Kidney (tissue), 14 donors: ENCODE data around the gene AOC2. TPM values are rescaled to one million over a fixed set of nuclear protein-coding genes. Genes with fewer than 3 reads are reported as not detected.
"Not testable (repeated sequence)": the region's sequence is repeated elsewhere in the genome, so short reads cannot be mapped to it uniquely, and the experiment has no call there.

Source experiments
- DNase-seq, 5 donors: peaks; one replicate each; pipeline ENCODE4 v3.0.0-alpha.2; 2013 to 2020
- FAIRE-seq: peaks from 2 replicates; lab custom pipeline; 2012; peaks lifted over from hg19 to GRCh38; lab: Jason Lieb, UNC
- H3K27ac ChIP-seq, 2 donors: one replicate each; pipeline ENCODE4 v1.7.0; 2013; ENCODE audit warnings: low read depth in 2 of 2, low read length in 2 of 2, inconsistent platforms in 1 of 2
- H3K27me3 ChIP-seq: one replicate; pipeline ENCODE4 v1.7.1; 2013; ENCODE audit warnings: low read length, inconsistent platforms; ENCODE audit not compliant: control insufficient read depth, insufficient read depth
- H3K36me3 ChIP-seq, 3 donors: one replicate each; pipeline versions ENCODE4 v1.7.0 to v1.7.1; 2013; ENCODE audit warnings: low read length in 3 of 3, control low read depth in 1 of 3, inconsistent platforms in 1 of 3; ENCODE audit not compliant: insufficient read depth in 3 of 3, control insufficient read depth in 2 of 3
- H3K4me1 ChIP-seq, 3 donors: one replicate each; pipeline versions ENCODE4 v1.7.0 to v1.7.1; 2013; ENCODE audit warnings: low read length in 3 of 3, inconsistent platforms in 1 of 3, low read depth in 1 of 3; ENCODE audit not compliant: control insufficient read depth in 2 of 3, insufficient read depth in 2 of 3
- H3K4me3 ChIP-seq, 3 donors: one replicate each; pipeline versions ENCODE4 v1.7.0 to v1.8.1; 2013; ENCODE audit warnings: low read length in 3 of 3, control low read depth in 1 of 3, inconsistent platforms in 1 of 3
- H3K9ac ChIP-seq, 3 donors: one replicate each; pipeline versions ENCODE4 v1.7.0 to v1.7.1; 2013; ENCODE audit warnings: low read length in 3 of 3, control low read depth in 1 of 3, inconsistent platforms in 1 of 3
- H3K9me3 ChIP-seq, 3 donors: one replicate each; pipeline versions ENCODE4 v1.7.0 to v1.7.1; 2013; ENCODE audit warnings: low read length in 3 of 3, control low read depth in 1 of 3, inconsistent platforms in 1 of 3; ENCODE audit not compliant: control insufficient read depth in 2 of 3, insufficient read depth in 1 of 3
- intact Hi-C: fragments of 100-400 bp; cut with DNase I; formaldehyde crosslinking; loops from one replicate; pipeline ENCODE4 v1.11.1; 2022
- polyA plus RNA-seq: library from polyadenylated mRNA; stranded (reverse); fragments of 350-450 nt; fragmentation: Illumina TruSeq; extraction: RNeasy Lipid Tissue Mini Kit (QIAGEN cat#74804); gene quantifications from one replicate; pipeline ENCODE4 v1.2.3, GENCODE V29; 2014; ENCODE audit warnings: low read depth, low replicate concordance; ENCODE audit not compliant: insufficient read depth
- total RNA-seq: library from RNA; stranded (reverse); fragmentation: NEBNext Ultra II Directional; extraction: Animal tissue kit (Norgen Biotek cat#: 25700); gene quantifications from one replicate; pipeline ENCODE4 v1.2.1, GENCODE V29; 2021
- TF ChIP-seq, protein P1 (sequence below): IDR thresholded peaks from 3 replicates; pipeline ENCODE4 v1.5.1; 2012; ENCODE audit warnings: mild to moderate bottlenecking, moderate library complexity, borderline replicate concordance; ENCODE audit not compliant: insufficient read depth; ENCODE audit errors: extremely low read depth
- donor health status: control.
- donor health status: control.
- donor health status: control.
- donor health status: control.
- donor health status: control.
- donor health status: DM: yes; HTN: yes; CAD: no.
- donor health status: Normal renal cell carcinoma (clear cell type).

Gene AOC2
- total and polyA plus RNA-seq, 2 donors from 2014 or later = 0.58 to 1.2 TPM

DNA sequence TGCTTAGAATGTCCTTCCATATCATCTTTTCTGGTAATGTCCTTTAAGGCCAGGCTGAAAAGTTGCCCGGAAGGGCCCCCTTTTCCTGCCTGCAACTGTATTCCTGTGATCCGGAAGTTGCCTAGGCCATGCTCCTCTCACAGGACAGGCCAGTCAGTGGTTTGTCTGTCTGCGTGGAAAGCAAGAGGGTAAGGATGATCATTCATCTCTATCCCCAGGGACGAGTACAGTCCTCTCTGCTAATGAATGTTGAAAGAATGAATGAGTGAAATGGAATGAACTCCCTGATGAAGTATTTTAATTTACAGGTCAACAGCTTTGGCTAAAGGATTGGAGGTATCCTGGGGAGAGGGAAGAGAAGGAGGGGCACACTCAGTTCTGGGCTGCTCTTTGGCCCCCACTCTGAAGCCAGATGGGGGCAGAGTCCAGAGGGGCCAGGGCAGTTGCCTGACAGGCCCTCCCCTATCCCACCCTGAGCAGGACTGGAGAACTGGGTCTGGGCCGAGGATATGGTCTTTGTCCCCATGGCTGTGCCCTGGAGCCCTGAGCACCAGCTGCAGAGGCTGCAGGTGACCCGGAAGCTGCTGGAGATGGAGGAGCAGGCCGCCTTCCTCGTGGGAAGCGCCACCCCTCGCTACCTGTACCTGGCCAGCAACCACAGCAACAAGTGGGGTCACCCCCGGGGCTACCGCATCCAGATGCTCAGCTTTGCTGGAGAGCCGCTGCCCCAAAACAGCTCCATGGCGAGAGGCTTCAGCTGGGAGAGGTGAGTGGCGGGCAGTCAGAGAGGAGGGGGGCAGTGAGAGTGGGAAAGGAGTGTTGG is 9.8 kb downstream of the AOC2 start:
- intact Hi-C loops = no loop called here
- Histone ChIP-seq H3K4me3 (peak overlapping the region in 2 of 3 donors; percentile 44 to 61), H3K36me3 (no peaks in the 10 kb centered on the region), H3K4me1 (peaks cover 4 to 23% (median 9%) of the 10 kb centered on the region in 3 donors), H3K9me3 (no peaks in the 10 kb centered on the region), H3K27me3 (no peaks in the 10 kb centered on the region), H3K27ac (no peak overlapping the region), H3K9ac (no peak overlapping the region)
- TF ChIP-seq, protein P1, sequence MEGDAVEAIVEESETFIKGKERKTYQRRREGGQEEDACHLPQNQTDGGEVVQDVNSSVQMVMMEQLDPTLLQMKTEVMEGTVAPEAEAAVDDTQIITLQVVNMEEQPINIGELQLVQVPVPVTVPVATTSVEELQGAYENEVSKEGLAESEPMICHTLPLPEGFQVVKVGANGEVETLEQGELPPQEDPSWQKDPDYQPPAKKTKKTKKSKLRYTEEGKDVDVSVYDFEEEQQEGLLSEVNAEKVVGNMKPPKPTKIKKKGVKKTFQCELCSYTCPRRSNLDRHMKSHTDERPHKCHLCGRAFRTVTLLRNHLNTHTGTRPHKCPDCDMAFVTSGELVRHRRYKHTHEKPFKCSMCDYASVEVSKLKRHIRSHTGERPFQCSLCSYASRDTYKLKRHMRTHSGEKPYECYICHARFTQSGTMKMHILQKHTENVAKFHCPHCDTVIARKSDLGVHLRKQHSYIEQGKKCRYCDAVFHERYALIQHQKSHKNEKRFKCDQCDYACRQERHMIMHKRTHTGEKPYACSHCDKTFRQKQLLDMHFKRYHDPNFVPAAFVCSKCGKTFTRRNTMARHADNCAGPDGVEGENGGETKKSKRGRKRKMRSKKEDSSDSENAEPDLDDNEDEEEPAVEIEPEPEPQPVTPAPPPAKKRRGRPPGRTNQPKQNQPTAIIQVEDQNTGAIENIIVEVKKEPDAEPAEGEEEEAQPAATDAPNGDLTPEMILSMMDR = no peak
- FAIRE-seq (no peak), DNase-seq (peak in 1 of 5 donors; percentile 38)

DNA sequence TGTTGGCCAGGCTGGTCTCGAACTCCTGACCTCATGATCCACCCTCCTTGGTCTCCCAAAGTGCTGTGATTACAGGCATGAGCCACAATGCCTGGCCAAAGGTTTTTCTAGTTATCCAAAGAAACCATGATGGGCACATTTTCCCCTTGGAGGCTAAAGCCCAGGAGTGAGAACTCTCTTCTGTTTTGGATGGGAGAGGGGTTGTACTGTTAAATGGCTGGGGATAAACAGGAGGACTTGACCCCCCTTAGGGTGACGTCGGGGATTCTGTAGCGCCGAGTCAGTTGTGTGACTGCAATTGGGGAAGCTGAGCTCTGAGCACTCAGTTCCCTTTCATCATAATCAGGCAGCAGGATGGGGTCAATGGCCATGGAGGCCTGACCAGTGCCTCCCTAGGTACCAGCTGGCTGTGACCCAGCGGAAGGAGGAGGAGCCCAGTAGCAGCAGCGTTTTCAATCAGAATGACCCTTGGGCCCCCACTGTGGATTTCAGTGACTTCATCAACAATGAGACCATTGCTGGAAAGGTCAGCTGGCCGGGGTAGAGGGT is 10.7 kb downstream of the AOC2 start:
- H3K9ac ChIP-seq = no peak overlapping the region
- H3K4me3 ChIP-seq = no peak overlapping the region
- TF ChIP-seq, protein P1 = no peak
- H3K36me3 ChIP-seq = no peaks in the 10 kb centered on the region
- H3K4me1 ChIP-seq = peaks cover under 1 to 14% (median under 1%) of the 10 kb centered on the region in 3 donors
- DNase-seq = peak in 1 of 5 donors; percentile 23
- no peak for FAIRE-seq
- H3K27me3 ChIP-seq = no peaks in the 10 kb centered on the region
- intact Hi-C loops = no loop called here
- H3K9me3 ChIP-seq = no peaks in the 10 kb centered on the region
- no peak overlapping the region for H3K27ac ChIP-seq

DNA sequence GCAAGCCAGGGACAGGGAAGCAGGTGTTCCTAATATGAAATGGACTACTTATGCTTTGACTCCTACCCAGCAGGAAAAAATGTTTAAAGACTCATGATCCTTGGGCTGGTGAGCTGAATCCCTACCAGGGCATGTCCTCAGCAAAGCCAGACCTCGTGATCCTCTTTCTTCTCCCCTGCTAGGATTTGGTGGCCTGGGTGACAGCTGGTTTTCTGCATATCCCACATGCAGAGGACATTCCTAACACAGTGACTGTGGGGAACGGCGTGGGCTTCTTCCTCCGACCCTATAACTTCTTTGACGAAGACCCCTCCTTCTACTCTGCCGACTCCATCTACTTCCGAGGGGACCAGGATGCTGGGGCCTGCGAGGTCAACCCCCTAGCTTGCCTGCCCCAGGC is 11.7 kb downstream of the AOC2 start:
- FAIRE-seq, H3K27me3 ChIP-seq, intact Hi-C loops, H3K9ac ChIP-seq, H3K9me3 ChIP-seq, H3K4me3 ChIP-seq, H3K36me3 ChIP-seq, H3K27ac ChIP-seq: not testable (repeated sequence)
- DNase-seq = peak in 1 of 5 donors; percentile 7
- peaks cover 0 to 13% (median 0%) of the 10 kb centered on the region in 3 donors for H3K4me1 ChIP-seq

DNA sequence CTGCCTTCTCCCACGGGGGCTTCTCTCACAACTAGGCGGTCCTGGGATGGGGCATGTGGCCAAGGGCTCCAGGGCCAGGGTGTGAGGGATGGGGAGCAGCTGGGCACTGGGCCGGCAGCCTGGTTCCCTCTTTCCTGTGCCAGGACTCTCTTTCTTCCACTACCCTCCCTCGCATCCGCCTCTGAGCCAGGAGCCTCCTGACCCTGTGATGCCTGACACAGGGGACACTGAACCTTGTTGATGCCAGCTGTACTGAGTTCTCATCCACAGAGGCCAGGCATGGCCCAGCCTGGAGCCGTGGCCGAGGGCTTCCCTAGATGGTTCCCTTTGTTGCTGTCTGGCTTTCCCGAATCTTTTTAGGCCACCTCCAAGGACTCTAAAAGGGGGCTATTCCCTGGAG is 12.1 kb downstream of the AOC2 start:
- peaks cover 0 to 13% (median 0%) of the 10 kb centered on the region in 3 donors for H3K4me1 ChIP-seq
- DNase-seq = peak in 1 of 5 donors; percentile 38
- intact Hi-C loops, H3K9me3 ChIP-seq, FAIRE-seq, H3K27ac ChIP-seq, H3K27me3 ChIP-seq, H3K9ac ChIP-seq, H3K36me3 ChIP-seq, H3K4me3 ChIP-seq: not testable (repeated sequence)
